ENCODE measurements around the gene SLC43A2.

DNA sequence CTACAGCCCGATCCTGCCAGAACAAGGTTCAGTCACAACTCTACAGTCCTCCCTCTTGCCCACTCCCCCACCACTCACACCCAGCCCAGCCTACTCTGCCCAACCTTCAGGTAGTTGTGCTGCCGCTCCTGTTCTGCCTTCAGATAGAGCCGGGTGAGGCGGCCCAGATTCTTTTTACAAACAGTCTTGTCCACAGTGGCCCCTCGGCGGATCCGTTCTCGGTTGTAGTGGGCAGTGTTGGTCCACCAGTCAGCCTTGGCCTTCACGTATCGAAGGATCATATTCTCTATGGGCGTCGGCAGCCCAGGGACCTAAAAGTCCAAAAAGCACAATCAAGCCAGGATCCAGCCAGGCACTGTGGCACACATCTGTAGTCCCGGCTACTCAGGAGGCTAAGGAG is 47.8 kb upstream of the SLC43A2 start:
- no peak for TF ChIP-seq SMC3 (conservative IDR thresholded peaks at IDR 0.05; ENCODE audit: poor library complexity)
- TF ChIP-seq, protein P1, sequence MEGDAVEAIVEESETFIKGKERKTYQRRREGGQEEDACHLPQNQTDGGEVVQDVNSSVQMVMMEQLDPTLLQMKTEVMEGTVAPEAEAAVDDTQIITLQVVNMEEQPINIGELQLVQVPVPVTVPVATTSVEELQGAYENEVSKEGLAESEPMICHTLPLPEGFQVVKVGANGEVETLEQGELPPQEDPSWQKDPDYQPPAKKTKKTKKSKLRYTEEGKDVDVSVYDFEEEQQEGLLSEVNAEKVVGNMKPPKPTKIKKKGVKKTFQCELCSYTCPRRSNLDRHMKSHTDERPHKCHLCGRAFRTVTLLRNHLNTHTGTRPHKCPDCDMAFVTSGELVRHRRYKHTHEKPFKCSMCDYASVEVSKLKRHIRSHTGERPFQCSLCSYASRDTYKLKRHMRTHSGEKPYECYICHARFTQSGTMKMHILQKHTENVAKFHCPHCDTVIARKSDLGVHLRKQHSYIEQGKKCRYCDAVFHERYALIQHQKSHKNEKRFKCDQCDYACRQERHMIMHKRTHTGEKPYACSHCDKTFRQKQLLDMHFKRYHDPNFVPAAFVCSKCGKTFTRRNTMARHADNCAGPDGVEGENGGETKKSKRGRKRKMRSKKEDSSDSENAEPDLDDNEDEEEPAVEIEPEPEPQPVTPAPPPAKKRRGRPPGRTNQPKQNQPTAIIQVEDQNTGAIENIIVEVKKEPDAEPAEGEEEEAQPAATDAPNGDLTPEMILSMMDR (IDR thresholded peaks at IDR 0.05; ENCODE audit: poor library complexity, severe bottlenecking), result no peak
